DLD1 (cell line): ENCODE data around the gene CCDC154.
"Not testable (repeated sequence)": the region's sequence is repeated elsewhere in the genome, so short reads cannot be mapped to it uniquely, and the experiment has no call there.

Experiments used
- in situ Hi-C: cut with HindIII; loops from 2 replicates; pipeline ENCODE4 v1.10.0; 2017; ENCODE audit warnings: low sequenced_read_pairs

The CCDC154 gene

DNA sequence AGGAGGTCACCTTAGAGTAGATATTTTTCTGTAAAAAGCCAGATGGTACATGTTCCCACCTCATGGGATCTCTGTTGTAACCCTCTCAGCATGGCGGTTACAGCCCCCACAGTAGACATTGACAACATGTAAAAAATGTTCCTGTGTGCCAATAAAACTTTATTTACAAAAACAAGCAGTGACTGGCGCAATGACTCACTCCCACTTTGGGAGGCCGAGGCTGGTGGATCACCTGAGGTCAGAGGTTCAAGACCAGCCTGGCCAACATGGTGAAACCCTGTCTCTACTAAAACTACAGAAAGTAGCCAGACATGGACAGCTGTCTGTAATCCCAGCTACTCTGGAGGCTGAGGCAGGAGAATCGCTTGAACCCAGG, 4.7 kb downstream of the CCDC154 start:
- in situ Hi-C loops: not testable (repeated sequence)

DNA sequence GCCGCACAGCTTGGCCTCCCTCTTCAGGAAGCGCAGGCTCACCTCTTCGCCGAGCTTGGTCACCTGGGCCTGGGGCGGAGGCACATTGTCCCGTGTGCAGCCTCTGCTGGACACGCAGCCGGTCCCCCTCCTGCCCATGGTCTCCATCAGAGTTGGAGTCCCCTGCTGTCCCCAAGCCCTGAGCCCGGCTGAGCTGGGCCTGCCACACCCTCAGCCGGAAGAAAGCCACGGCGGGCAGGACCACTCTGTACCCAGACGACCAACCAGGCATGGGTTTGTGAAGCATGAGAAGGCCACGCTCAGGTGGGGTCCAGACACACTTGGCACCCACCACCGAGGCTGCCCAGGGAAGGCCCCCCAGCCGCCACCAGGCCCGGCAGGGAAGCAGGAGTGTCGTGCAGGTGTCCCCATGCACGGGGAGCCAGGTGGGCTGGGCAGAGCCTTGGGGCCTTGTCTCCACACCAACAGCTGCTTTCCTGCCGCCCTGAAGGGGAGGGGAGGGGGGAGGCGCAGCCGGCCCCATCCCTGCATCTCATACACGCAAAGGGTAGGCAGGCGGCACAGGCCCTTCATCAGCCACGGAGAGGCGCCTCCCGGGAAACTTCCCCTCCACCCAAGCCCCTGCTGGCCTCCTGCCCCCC, 5.2 kb downstream of the CCDC154 start:
- in situ Hi-C loops: no loop called here

DNA sequence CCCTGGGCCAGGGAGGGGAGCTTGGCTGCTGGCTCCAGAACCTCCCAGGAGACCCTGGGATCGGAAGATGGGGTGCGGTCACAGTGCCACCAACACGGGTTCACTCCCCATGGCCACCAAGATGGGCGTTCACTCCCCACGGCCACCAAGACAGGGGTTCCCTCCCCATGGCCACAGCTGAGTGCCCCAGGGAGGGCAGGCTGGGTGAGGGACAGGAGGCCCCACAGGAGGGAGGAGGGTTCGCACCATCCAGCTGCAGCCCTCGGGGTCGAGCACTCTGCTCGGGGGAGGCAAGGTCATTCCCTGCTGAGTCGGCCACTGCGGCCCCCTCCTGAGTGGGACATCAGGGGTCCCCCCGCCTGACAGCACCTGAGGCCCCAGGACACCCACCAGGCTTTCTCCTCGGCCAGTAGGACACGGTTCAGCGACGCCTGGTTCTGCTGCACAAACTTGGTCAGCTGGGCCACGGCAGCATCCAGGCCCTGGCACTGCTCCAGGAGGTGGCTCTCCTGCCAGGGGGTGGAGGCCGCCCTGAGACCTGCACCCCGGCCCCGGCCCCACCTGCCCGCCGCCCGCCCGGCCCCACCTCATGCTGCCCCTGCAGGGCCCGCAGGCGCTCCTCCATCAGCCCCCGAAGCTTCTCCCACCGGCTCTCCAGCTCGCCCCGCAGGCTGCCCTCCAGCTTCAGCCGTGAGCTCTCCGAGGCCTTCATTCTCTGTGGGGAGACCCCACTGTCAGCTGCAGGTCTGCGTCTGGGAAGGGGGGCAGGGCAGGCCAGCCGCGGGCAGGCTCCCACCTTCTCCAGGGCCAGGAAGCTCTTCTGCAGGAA, 5.9 kb downstream of the CCDC154 start:
- in situ Hi-C loops: no loop called here

DNA sequence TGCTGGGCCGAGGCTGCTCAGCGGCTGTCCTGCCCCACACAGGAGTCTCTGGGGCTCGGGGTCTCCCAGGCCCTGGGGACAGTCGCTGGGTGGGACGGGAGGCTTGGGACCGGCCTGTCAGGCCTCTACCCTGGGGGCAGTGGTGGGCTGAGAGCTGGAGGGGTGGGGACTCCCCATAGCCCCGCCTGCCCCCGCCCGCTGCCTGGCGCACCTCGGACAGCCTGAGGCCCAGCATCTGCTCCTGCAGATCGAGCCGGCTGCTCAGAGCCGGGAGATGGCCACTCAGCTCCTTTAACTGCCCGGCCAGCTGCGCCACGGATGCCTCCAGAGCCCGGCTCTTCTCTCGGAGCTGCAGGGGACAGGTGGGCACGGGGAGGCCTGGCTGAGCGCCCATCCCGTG, 6.8 kb downstream of the CCDC154 start:
- in situ Hi-C loops: no loop called here

DNA sequence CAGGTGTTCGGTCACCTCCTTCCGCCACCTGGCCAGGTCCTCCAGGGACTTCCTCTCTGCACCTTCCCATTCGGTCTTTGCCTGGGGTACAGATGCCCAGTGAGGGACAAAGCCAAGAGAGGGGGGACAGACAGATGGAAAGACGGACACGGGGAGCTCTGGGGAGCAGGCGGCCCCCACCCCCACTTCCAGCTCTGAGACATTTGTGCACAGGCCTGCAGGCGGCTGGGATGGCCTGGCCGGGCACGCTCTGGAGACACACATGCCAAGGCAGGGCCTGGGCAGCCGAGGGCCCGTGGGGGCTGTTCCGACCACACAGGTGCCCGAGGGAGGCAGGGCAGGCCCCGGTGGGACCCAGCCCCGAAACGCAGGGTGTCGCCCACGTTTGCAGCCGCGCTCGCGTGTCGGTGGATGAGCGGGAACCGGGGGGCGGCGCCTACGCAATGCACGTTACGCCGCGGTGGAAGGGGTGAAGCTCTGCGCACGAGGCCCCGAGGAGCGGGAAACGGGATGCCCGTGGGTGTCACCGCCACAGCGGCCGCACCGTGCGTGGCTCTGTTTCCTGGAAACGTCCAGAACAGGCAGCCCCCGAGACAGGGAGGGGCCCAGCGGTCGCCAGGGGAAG, 7.5 kb downstream of the CCDC154 start:
- in situ Hi-C loops: no loop called here

DNA sequence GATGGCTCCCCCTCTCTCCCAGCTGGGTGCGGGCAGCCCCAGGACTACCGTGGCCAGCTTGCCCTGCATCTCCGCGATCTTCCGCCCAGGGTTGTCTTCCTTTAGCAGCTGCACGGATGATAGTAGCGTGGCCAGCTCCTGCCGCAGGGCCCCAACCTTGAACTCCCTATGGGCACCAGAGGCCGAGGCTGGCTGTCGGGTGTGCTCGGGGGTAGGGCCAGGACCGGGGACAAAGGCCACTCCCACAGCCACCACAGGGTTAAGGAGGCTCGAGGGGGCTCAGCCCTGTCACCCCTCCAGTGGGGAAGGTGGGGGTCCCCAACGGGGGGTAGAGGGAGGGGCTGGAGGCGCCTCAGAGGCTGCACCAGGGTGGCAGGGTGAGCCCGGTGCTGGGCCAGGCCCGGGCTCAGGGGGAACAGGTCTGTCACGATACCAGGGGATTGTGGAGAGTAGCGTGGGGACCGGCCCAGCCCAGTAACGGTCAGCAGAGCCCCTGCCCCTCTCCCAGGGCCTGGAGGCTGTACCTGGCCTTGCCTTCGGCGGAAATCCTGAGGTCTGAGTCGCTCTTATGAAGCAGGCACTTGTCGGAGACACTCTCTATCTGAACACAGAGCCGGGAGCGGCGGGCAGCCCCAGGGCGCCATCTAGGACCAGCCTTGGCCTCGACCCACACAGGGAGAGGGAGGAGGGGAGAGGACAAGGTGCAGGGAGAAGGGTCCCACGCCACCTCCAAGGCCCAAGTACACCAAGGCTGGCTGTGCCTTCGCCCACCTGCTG, 8.2 kb downstream of the CCDC154 start:
- in situ Hi-C loops: no loop called here

DNA sequence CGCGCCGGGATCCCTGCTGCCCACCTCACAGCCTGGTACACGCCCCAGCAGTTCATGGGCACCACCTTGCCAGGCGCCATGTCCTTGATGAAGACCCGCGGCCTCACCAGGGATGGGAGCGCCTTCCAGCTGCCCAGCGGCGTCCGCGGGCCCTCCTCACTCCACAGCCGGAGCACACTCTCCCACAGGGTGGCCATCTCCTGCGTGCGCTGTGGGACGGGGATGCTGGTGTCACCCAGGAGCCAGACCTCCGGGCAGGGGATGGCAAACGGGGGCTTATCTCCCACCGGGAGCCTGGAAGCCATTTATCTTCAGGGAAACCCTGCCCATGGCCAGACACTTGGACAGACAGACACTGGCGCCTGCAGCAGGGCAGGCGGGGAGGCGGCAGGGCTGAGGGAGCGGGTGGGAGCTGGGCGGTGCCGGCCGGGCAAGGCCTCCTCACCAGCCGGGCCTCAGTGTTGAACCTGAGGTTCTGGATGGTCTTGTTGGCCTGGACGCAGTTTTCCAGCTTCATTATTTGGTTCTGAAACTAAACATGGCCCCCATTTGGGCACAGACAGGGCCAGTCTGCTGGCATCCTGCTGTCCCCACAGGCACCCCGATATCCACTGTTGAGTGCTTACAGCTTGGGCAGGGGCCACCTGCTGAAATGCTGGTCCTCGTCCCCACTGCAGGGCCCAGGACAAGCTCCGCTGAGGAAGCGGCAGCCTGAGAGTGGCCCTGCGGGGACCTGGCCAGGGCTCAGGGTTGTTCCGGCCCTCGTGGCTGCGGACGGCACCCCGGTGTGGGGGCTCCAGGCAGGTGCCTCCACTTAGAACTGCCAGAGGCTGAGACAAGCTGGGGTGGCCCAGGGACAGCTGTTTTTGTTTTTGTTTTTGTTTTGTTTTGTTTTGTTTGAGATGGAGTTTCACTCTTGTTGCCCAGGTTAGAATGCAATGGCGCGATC, 9.4 kb downstream of the CCDC154 start:
- in situ Hi-C loops: no loop called here

DNA sequence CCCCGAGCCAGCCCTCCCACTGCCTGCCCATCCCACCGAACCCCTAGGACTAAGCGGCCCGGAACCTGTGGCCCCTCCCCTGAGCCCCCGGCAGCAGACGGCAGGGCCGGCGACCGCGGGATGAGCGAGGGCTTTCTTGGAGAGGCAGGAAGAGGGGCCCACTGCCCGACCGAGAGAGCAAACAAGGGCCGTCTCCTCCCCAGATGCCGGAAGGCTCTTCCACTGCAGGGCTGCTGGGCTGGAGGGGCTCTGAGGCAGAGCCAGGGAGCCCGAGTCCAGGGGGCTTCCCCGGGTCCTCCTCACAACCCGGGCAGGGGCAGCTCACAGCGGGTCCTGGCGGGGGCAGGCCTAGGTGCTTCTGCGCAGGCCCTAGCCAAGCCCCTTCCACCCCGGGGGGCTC, 10.6 kb downstream of the CCDC154 start:
- in situ Hi-C loops: no loop called here

DNA sequence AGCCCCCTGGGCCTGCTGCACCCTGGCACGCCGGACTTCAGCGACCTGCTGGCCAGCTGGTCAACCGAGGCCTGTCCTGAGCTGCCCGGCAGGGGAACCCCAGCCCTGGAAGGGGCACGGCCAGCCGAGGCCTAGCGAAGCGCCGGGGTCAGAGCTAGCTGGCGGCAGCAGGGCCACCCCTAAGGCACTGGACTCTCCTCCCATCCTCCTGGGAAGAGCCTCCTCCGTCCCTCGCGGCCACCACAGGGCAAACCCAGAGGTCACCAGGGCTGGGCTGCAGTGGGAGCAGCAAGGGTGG, 11.1 kb downstream of the CCDC154 start:
- in situ Hi-C loops: no loop called here

DNA sequence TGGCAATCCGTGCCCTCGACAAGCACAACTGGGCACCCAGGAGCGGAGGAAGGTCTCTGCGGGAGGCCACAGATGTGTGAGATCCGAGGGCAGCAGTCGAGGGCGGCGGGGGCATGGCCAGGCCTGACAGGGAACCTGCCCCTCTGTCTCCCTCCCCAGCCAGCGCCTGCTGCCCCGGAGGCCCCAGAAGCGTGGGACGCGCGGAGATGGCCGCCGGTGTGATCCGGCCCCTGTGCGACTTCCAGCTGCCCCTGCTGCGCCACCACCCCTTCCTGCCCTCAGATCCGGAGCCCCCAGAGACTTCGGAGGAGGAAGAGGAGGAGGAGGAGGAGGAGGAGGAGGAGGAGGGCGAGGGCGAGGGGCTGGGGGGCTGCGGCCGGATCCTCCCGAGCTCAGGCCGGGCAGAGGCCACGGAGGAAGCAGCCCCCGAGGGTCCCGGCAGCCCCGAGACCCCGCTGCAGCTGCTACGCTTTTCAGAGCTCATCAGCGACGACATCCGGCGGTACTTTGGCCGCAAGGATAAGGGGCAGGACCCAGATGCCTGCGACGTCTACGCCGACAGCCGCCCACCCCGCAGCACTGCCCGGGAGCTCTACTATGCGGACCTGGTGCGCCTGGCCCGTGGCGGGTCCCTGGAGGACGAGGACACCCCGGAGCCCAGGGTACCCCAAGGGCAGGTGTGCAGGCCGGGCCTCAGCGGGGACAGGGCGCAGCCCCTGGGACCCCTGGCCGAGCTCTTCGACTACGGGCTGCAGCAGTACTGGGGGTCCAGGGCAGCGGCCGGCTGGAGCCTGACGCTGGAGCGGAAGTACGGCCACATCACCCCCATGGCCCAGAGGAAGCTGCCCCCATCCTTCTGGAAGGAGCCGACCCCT, 11.7 kb downstream of the CCDC154 start:
- in situ Hi-C loops: no loop called here

DNA sequence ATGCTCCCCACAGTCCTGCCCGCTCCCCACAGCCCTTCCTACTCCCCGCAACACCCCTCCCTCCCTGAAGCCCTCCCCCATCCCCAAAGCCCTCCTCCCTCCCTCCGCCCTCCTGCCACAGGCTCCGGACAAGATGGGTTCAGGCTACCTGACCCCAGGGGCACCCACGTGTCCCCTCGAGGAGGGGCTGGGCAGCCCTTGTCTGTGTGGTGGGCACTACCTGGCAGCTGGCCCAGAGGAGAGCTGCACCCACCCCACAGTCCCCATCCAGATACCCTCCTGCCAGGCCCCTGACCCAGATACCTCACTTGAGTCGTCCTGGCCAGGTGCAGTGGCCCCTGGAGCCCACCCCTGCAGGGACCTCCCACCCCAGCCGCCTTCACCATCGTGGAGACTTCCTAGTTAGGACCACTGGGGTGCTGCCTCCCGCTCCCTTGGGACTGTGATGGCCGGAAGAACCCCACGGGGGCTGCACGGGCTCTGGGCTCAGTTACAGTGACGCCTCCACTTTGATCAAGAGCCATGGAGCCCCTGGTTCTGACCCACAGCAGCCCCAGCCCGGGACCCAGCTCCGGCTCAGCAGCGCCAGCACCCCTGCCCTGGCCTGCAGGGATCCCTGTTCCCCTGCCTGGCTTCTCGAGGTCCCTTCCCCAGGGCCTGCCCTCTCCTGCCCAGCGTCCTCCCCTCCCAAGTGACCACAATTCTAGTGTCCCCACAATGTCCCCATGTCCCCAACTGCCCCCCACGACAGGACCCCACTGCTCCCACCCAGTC, 12.7 kb downstream of the CCDC154 start:
- in situ Hi-C loops: no loop called here

DNA sequence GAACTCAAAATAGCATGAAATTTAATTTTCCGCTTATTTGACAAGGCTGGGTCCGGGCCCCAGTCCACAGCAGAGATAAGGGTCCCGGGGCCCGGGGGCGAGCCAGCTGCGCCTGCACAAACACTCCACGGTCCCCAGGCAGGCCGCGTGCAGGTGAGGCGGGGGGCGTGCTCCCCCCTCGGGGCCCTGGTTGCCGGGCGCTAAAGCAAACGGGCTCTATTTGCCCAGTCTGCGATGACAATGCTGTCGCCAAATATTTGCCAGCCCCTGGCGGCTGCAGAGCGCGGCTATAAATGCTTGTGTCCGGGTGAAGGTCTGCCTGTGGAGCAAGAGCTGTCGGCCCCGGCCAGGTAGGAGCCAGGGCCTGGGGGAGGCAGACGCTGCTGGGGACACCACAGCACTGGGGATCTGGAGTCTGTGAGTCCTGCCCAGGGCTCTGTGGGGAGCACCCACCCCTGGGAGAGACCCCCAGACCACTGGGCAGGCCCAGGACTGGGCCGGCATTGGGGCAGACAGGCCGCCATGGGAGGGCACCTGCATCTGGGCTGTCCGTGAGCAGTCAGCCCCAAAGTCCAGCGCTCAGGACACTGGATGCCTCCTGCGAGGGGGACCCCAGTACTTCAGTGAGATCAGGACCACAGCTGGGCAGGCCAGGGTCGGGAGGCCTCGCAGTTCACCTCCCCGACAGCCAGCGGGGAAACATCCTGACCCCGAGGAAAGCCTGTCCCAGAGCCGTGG, 13.4 kb downstream of the CCDC154 start, which contains the start of gene PERCC1:
Gene PERCC1, plus strand, starts transcription at position 320 of the 738 bp plus-strand sequence. CDS start 1,516 bp downstream, outside the sequence.
- in situ Hi-C loops: no loop called here

DNA sequence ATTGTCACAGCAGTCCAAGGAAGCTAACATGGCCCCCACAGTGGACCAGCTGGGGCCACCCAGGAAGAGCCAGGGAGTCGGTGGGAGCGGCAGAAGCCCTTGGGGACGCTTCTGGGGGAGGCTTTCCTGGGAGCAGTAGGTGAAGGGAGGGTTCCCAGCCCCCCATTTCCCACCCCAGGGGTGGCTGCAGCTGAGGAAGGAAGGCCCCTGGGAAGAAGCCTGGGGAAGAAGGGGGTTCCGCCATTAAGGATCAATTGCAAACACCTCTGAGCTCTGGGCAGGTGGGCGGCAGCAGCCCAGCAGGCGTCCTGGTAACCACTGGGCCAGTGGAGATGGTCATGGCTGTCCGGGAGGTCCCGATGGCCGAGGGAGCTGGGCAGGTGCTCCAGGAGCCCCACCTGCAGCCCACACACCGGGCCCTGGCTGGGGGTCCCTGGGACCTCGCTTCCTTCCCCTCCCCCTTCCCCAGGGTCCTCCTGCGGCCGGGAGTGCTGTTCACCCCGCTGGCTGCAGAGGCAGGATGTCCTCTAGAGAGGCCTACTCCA, 14.1 kb downstream of the CCDC154 start:
- in situ Hi-C loops: no loop called here

DNA sequence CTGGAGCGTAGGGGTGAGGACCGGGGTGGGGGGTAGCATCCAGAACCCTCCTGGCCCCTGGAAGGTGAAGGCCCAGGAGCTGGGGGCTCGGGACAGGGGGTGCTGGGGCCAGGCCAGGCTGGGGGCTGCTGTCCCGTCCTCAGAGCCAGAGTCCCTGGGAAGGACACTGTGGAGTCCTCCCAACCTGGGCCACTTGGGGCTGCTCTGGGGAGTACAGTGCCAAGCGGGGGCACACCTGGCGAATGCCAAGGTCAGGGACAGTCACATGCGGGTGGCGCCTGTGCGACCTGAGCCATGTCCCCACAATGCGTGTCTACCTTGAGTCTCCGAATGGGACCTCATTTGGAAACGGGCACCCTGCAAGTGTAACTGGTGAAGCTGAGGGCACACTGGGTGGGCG, 14.7 kb downstream of the CCDC154 start:
- in situ Hi-C loops: no loop called here

DNA sequence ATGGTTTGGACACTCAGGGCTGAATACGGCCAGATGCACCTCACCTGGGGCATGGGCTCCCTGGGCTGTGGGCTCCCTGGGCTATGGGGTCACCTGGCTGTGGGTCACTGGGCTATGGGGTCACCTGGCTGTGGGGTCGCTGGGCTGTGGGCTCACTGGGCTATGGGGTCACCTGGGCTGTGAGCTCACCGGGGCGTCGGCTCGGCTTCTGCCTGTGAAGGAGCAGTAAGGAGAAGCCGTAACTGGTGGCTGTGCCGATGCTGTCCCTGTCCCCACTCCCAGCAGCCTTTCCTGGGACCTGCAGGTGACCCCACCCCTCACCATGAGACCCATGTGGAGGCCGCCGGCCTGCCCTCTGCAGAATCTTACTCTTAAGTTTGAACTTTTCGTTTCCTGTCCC, 15.3 kb downstream of the CCDC154 start:
- in situ Hi-C loops: no loop called here

DNA sequence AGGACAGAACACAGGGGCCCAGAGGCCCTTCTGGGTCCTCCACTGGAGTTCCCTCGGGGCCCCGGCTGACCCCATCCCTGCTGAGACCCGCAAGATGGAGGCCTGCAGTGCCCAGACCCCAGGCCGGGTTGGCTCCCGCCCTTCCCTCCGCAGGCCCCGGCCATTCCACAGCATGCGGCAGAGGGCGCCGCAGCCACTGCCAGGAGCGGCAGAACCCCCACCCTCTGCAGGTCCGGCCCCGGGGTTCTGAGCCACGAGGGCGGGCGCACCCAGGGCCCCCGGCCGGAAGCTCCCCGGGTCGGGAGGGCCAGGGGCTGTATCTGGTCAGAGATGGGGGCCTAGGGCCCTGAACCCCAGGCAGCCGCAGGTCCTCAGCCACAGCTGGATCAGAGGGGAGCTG, 15.8 kb downstream of the CCDC154 start:
- in situ Hi-C loops: no loop called here
